ENCODE data around the gene NLRP14.

Gene NLRP14

GRCh38 chr11:7032692-7033091, 12.4 kb downstream of the NLRP14 start:
- Histone ChIP-seq H3K36me3 (replicated peaks) (no peaks in the 10 kb centered on the region), H3K27me3 (replicated peaks) (no peaks in the 10 kb centered on the region), H3K27ac (no peak overlapping the region), H3K4me3 (ENCODE audit: low read depth, low read length) (no peak overlapping the region)
- in situ Hi-C loops (cut with HindIII; ENCODE audit: low pct_ligation_motif_present, low sequenced_read_pairs), result no loop called here
- DNase-seq, result no peak
- no peak for TF ChIP-seq CTCF (IDR thresholded peaks at IDR 0.05; ENCODE audit: low read depth, low read length, missing control alignments)

- in situ Hi-C loops (cut with HindIII; ENCODE audit: low pct_ligation_motif_present, low sequenced_read_pairs), result no loop called here
- TF ChIP-seq CTCF (IDR thresholded peaks at IDR 0.05; ENCODE audit: low read depth, low read length, missing control alignments), result no peak
- H3K27me3 ChIP-seq (replicated peaks), result no peaks in the 10 kb centered on the region
- H3K4me3 ChIP-seq (ENCODE audit: low read depth, low read length), result no peak overlapping the region
- no peak overlapping the region for H3K27ac ChIP-seq
- H3K36me3 ChIP-seq (replicated peaks), result no peaks in the 10 kb centered on the region
- DNase-seq, result no peak
Measured at GRCh38 chr11:7034019-7034418, 13.7 kb downstream of the NLRP14 start.

- DNase-seq, result peak; percentile 41
- no peaks in the 10 kb centered on the region for H3K27me3 ChIP-seq (replicated peaks)
- no peak overlapping the region for H3K4me3 ChIP-seq (ENCODE audit: low read depth, low read length)
- H3K36me3 ChIP-seq (replicated peaks), result no peaks in the 10 kb centered on the region
- in situ Hi-C loops (cut with HindIII; ENCODE audit: low pct_ligation_motif_present, low sequenced_read_pairs), result no loop called here
- TF ChIP-seq CTCF (IDR thresholded peaks at IDR 0.05; ENCODE audit: low read depth, low read length, missing control alignments), result no peak
- no peak overlapping the region for H3K27ac ChIP-seq
Measured at GRCh38 chr11:7046474-7047175, 26.3 kb downstream of the NLRP14 start.

- Histone ChIP-seq H3K27me3 (replicated peaks) (no peaks in the 10 kb centered on the region), H3K27ac (no peak overlapping the region), H3K36me3 (replicated peaks) (no peaks in the 10 kb centered on the region), H3K4me3 (ENCODE audit: low read depth, low read length) (no peak overlapping the region)
- TF ChIP-seq CTCF (IDR thresholded peaks at IDR 0.05; ENCODE audit: low read depth, low read length, missing control alignments), result no peak
- in situ Hi-C loops (cut with HindIII; ENCODE audit: low pct_ligation_motif_present, low sequenced_read_pairs), result no loop called here
- DNase-seq, result no peak
Measured at GRCh38 chr11:7050191-7050590, 29.9 kb downstream of the NLRP14 start.

- no peak for TF ChIP-seq CTCF (IDR thresholded peaks at IDR 0.05; ENCODE audit: low read depth, low read length, missing control alignments)
- in situ Hi-C loops (cut with HindIII; ENCODE audit: low pct_ligation_motif_present, low sequenced_read_pairs), result no loop called here
- no peaks in the 10 kb centered on the region for H3K27me3 ChIP-seq (replicated peaks)
- DNase-seq, result no peak
- H3K4me3 ChIP-seq (ENCODE audit: low read depth, low read length), result no peak overlapping the region
- H3K27ac ChIP-seq, result no peak overlapping the region
- H3K36me3 ChIP-seq (replicated peaks), result no peaks in the 10 kb centered on the region
Measured at GRCh38 chr11:7056828-7057513, 36.7 kb downstream of the NLRP14 start.
